Fibroblast of skin of left biceps (primary cell): Measurements from ENCODE around the gene FERMT2.

Experiments
- DNase-seq, 2 experiments: peaks; one replicate each; pipeline ENCODE4 v3.0.0-alpha.2; 2013; ENCODE audit warnings: low read depth in 2 of 2

Gene FERMT2

GRCh38 chr14:52824462-52824861 is 126.4 kb downstream of the FERMT2 start:
- DNase-seq, result no peak

GRCh38 chr14:52821805-52822250 is 129.0 kb downstream of the FERMT2 start:
- DNase-seq, result no peak

GRCh38 chr14:52808101-52808500 is 142.7 kb downstream of the FERMT2 start:
- no peak for DNase-seq
